Umbilical cord (tissue), 2 donors: ENCODE data around the gene RAB3D. TPM values are rescaled to one million over a fixed set of nuclear protein-coding genes. Genes with fewer than 3 reads are reported as not detected.

Experiments used
- DNase-seq: peaks from one replicate; pipeline ENCODE4 v3.0.0-alpha.2; 2015; ENCODE audit warnings: low spot score
- total RNA-seq: library from RNA; depleted of rRNA; stranded (reverse); fragments of >200 nt; gene quantifications from one replicate; pipeline ENCODE4 v1.2.3, GENCODE V29; 2014; ENCODE audit warnings: low replicate concordance; ENCODE audit not compliant: insufficient read depth

Gene RAB3D
- total RNA-seq, 1 donor from 2014 or later, result 22.4 TPM

- peak; percentile 84 for DNase-seq
Observed at GRCh38 chr19:11296264-11296663, 43.2 kb downstream of the RAB3D start.

- DNase-seq, result no peak
Observed at GRCh38 chr19:11295665-11296245, 43.7 kb downstream of the RAB3D start, which contains the start of gene TSPAN16. Gene TSPAN16 (plus strand): TSS chr19:11296160. CDS start chr19:11296298, 138 bp downstream.

GRCh38 chr19:11295180-11295579 is 44.3 kb downstream of the RAB3D start:
- DNase-seq, result no peak

GRCh38 chr19:11293433-11294389 is 45.7 kb downstream of the RAB3D start:
- peak; percentile 98 for DNase-seq

GRCh38 chr19:11291991-11292390 is 47.5 kb downstream of the RAB3D start:
- no peak for DNase-seq

GRCh38 chr19:11291415-11291814 is 48.0 kb downstream of the RAB3D start:
- no peak for DNase-seq

GRCh38 chr19:11290256-11290655 is 49.2 kb downstream of the RAB3D start:
- no peak for DNase-seq

- DNase-seq, result no peak
Observed at GRCh38 chr19:11288349-11288748, 51.1 kb downstream of the RAB3D start.

- DNase-seq, result no peak
Observed at GRCh38 chr19:11286312-11286974, 53.0 kb downstream of the RAB3D start.

GRCh38 chr19:11284515-11284914 is 54.9 kb downstream of the RAB3D start:
- no peak for DNase-seq

GRCh38 chr19:11281356-11282049 is 58.0 kb downstream of the RAB3D start:
- peak; percentile 87 for DNase-seq

- no peak for DNase-seq
Observed at GRCh38 chr19:11279505-11280236, 59.8 kb downstream of the RAB3D start.

- DNase-seq, result no peak
Observed at GRCh38 chr19:11278670-11279069, 60.8 kb downstream of the RAB3D start.

- DNase-seq, result no peak
Observed at GRCh38 chr19:11274533-11275086, 64.8 kb downstream of the RAB3D start.

GRCh38 chr19:11273989-11274388 is 65.5 kb downstream of the RAB3D start:
- no peak for DNase-seq

- DNase-seq, result no peak
Observed at GRCh38 chr19:11273296-11273695, 66.2 kb downstream of the RAB3D start.
